GM12891 (cell line): ENCODE results near the gene DMXL1.
"Not testable (repeated sequence)": the region's sequence is repeated elsewhere in the genome, so short reads cannot be mapped to it uniquely, and the experiment has no call there.

Experiments used
- DNase-seq: peaks from one replicate; pipeline ENCODE4 v3.0.0; 2011; ENCODE audit warnings: low spot score; ENCODE audit not compliant: insufficient read length
- FAIRE-seq: peaks from 2 replicates; lab custom pipeline; 2011; peaks lifted over from hg19 to GRCh38; lab: Jason Lieb, UNC
- PAX5 ChIP-seq: IDR thresholded peaks from 2 replicates; pipeline ENCODE4 v1.6.1; 2011; ENCODE audit warnings: low read length, moderate library complexity, mild to moderate bottlenecking; ENCODE audit not compliant: insufficient read depth, severe bottlenecking
- POLR2A ChIP-seq: IDR thresholded peaks from 2 replicates; pipeline ENCODE4 v1.6.1; 2011; ENCODE audit warnings: low read depth, low read length, control low read depth
- POLR2AphosphoS5 ChIP-seq: IDR thresholded peaks from 2 replicates; pipeline ENCODE4 v1.6.1; 2011; ENCODE audit warnings: low read depth, low read length, control low read depth
- POU2F2 ChIP-seq: IDR thresholded peaks from 2 replicates; pipeline ENCODE4 v1.6.1; 2011; ENCODE audit warnings: low read depth, mild to moderate bottlenecking, control low read depth, low read length, moderate library complexity
- SPI1 ChIP-seq: IDR thresholded peaks from 2 replicates; pipeline ENCODE4 v1.6.1; 2011; ENCODE audit warnings: low read depth, low read length, control low read depth
- TAF1 ChIP-seq: IDR thresholded peaks from 2 replicates; pipeline ENCODE4 v1.6.1; 2011; ENCODE audit warnings: low read depth, low read length, control low read depth

Gene DMXL1

DNA sequence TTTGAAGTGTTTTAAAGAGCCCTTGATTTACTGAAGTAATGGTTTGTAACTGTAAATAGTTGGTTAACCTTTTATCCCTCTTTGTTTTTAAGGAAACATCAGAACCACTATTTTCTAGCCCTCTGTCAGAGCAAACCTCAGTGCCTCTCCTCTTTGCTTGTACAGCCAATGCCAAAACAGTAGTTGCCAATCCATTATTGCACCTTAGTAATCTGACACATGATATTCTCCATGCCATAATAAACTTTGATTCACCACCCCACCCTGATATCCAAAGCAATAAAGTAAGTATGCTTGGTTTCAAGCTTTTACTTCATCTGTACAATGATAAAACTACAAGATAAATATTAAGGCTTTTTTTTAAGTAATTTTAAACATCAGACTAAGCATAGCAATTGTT lies 100.8 kb downstream of the DMXL1 start:
- FAIRE-seq = no peak
- TF ChIP-seq PAX5 = no peak
- no peak for TF ChIP-seq POLR2AphosphoS5
- TF ChIP-seq POLR2A = no peak
- no peak for TF ChIP-seq POU2F2
- no peak for TF ChIP-seq TAF1
- TF ChIP-seq SPI1 = no peak
- no peak for DNase-seq

DNA sequence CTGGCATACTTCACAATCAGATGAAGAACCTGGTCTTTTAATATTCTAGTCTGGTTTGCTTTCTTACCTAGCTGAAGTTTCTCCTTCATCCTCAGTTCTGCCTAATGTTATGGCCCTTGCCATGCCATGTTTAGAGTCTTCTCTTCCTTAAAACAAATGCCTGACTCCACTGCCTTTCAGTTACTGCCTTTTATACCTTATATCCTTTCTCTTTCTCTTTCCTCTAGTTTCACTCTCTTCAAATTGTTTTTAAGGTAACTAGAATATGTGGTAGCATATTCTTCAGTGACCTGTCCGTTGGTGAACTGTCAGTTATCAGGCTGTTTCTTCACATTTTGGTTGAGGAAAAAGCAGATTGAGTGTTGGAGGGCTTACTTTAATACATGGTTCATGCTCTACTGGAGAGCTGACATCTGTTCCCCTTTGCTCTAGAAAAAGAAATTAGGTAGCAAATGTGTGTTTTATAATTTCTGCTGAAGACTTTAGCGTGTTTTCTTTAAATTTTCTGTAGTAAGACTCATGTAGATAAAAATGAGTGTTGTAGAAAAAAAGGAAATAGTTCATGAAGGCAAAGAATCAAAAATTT lies 103.8 kb downstream of the DMXL1 start:
- DNase-seq = no peak
- no peak for TF ChIP-seq POU2F2
- no peak for TF ChIP-seq POLR2A
- no peak for TF ChIP-seq POLR2AphosphoS5
- no peak for TF ChIP-seq SPI1
- no peak for TF ChIP-seq TAF1
- TF ChIP-seq PAX5 = no peak
- no peak for FAIRE-seq

DNA sequence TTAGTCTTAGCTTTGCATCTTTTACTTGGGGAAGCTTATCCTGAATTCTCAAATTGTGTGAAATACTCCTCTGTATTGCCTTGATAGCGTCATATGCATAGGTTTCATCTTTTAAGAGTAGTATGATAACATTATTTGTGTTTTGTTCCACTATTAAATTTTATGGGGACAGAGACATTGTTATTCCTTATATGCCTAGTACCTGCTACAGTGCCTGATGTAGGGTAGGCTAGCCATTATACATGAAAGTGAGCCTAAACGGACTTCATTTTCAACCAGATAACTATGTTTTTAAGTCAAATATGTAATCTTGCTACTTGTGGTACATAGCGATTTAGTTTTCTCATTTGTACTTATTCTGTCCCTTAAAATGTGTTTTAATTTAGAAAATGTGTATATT lies 105.9 kb downstream of the DMXL1 start:
- DNase-seq (no peak), FAIRE-seq (no peak)
- TF ChIP-seq POLR2A (no peak), POU2F2 (no peak), SPI1 (no peak), PAX5 (no peak), POLR2AphosphoS5 (no peak), TAF1 (no peak)

DNA sequence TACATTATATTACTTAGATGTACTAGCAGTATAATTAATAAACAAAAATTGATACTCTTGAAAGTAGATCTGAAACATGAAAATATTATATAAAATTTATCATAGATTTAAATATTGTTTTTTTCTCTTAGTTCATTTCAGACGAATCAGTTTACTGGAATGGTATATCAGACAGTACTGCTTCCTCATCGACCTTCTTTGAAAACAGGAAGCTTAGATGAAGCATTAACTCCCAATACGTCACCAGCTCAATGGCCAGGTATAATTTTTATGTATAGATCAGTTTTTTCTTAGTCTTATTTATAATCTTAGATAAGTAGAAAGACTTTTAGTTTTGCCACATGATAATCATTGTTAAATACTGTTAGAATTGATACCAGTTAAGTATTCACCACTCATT lies 106.3 kb downstream of the DMXL1 start:
- TF ChIP-seq POLR2A = no peak
- no peak for TF ChIP-seq PAX5
- no peak for DNase-seq
- FAIRE-seq = no peak

DNA sequence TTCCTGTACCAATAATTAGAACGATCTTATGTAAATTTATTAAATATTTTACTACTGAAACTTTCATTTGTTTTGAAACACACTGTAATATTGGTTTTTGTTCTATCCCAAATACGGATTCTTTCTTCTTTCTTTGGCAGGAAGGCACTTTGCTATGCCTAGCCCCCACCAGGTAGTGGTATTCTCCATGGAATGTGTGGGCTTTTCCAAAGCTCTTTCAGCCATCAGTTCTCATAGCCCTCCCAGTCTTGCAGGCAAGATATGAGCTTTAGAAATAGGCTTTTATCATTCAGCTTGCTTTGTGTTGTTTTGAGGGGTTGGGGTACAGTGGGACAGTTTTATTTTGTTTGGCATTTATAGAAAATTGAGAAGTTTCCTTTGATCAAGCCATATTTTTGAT lies 107.5 kb downstream of the DMXL1 start:
- DNase-seq = no peak
- FAIRE-seq = no peak
- TF ChIP-seq POLR2A (no peak), PAX5 (no peak), POU2F2 (no peak), SPI1 (no peak), POLR2AphosphoS5 (no peak)

DNA sequence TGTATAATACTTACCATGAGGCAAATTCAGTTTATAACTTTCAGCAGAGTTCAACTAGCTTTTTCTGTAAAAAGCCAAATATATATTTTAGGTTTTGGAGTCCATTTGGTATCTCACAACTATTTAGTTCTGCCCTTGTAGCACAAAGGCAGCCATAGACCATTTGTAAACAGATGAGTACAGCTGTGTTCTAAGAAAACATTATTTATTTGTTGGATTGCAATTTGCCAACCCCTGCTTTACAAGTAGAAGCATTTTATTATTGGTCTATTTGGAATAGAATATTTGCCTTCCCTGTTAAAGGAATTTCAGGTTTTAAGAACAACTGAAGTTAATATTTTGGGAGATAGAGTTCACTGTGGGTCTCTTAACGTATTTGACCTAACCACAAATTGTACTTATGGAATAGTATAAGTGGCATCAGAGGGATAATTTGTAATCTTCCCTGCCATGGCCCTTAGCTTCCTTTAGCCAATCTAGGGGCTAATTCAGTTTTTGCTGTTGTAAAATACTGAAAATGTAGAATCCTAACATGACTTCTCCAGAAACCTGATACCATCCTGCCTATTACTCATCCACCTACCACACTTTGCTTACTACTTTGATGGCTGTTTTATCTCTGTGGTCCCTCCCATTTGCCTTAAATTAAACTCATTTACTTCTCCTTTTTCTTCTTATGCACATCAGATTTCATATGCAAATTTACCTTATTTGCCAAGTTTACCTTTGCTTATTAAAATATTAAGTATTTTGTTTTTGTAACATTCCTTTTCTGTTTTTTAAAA lies 109.2 kb downstream of the DMXL1 start:
- FAIRE-seq (no peak), DNase-seq (no peak)
- TF ChIP-seq PAX5 = no peak
- no peak for TF ChIP-seq POU2F2
- TF ChIP-seq TAF1 = no peak
- no peak for TF ChIP-seq POLR2AphosphoS5
- TF ChIP-seq POLR2A = no peak
- TF ChIP-seq SPI1 = no peak

DNA sequence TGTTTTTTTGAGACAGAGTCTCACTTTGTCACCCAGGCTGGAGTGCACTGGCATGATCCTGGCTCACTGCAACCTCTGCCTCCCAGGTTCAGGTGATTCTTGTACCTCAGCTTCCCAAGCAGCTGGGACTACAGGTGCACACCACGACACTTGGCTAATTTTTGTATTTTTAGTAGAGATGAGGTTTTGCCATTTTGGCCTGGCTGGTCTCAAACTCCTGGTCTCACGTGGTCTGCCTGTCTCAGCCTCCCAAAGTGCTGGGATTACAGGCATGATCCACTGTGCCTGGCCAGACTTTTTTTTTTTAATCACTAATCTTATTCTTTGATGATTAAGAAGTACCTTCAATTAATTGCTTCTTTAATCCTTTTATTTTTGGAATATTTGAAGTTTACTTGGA lies 114.6 kb downstream of the DMXL1 start:
- DNase-seq, FAIRE-seq: not testable (repeated sequence)

DNA sequence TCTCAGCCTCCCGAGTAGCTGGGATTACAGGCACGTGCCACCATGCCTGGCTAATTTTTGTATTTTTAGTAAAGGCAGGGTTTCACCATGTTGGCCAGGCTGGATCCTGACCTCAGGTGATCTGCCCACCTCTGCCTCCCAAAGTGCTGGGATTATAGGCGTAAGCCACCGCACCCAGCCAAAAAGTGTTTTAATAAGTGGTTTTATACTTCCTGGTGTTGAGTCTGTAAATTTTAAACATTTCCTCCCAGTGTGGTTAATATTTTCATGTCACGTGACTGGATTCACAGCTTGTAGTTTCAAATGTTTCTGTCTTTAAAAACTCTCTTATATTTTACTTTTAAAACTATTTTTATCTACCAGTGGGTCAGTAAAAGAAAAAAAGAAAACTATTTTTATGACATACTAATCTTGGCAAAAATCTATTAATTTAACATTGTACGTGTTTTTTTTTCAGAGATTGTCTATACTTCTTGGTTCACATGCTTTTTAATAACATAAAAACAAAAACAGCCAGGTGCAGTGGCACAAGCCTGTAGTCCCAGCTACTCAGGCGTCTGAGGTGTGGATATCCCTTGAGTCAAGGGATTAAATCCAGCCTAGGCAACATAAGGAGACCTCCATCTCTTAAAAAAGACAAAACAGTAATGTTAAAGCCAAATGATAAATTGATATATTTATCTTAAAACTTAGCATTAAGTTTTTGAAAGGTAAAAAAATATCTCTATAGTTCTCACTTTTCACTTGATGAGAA lies 117.1 kb downstream of the DMXL1 start:
- TF ChIP-seq POU2F2 (no peak), PAX5 (no peak), POLR2A (no peak)
- FAIRE-seq (no peak), DNase-seq (no peak)

DNA sequence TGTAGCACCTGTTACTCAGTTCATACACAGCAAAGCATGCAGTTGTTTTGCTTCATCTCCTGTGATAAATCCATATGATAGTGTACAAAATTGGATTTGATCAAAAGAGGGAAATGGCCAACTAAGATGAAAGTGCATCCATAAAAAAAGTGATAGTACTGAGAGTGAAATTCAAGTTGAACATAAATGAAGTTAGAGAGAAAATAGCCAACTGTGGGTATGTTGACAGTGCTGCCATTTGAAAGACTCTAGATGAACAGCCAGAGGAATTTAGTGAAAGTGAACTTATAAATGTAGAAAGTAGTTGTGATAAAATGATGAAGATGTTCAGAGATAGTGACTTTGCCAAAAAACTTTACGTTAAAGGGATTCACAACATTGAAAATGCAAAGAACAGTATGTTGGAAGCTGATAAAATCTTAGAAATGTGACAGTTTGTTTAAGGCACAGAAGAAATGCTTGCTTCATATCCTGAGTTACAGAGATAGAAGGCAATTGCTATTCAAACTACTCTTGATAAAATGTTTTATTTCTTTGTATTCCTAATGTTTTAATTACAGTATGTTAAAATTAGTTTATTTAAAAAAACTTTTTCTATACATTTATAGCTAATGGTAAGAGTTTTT lies 119.7 kb downstream of the DMXL1 start:
- DNase-seq = no peak
- no peak for FAIRE-seq
- no peak for TF ChIP-seq POLR2A
- TF ChIP-seq POU2F2 = no peak
- TF ChIP-seq SPI1 = no peak
- no peak for TF ChIP-seq POLR2AphosphoS5
- TF ChIP-seq PAX5 = no peak
- no peak for TF ChIP-seq TAF1

DNA sequence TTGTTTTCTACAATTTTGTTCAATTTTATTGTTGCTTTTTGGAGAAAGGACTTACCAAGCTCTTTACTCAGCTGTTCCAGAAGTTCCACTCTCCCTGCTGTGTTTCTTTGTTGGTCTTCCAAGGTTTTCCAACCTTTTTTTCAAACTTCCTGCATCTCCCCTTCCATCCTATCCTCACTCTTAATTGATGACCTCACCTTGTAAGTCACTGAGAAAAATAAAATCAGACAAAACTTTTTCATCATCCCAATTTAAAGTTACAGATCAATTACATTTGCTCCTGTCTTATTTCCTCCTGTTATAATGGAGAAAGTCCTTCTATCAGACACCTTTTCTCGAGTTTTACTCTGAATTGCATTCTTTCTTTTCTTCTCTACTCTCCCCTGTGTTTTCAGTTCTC lies 121.1 kb downstream of the DMXL1 start:
- no peak for FAIRE-seq
- DNase-seq = no peak
- TF ChIP-seq PAX5 = no peak
- no peak for TF ChIP-seq POLR2AphosphoS5
- no peak for TF ChIP-seq POLR2A
- TF ChIP-seq SPI1 = no peak
- no peak for TF ChIP-seq TAF1
- no peak for TF ChIP-seq POU2F2
